COLO829 (cell line): Measurements from ENCODE around the gene KANTR.
"Not testable (repeated sequence)": the region's sequence is repeated elsewhere in the genome, so short reads cannot be mapped to it uniquely, and the experiment has no call there.

Experiments
- DNase-seq: peaks from one replicate; pipeline ENCODE4 v3.0.0; 2012; ENCODE audit warnings: low spot score

Gene KANTR

DNA sequence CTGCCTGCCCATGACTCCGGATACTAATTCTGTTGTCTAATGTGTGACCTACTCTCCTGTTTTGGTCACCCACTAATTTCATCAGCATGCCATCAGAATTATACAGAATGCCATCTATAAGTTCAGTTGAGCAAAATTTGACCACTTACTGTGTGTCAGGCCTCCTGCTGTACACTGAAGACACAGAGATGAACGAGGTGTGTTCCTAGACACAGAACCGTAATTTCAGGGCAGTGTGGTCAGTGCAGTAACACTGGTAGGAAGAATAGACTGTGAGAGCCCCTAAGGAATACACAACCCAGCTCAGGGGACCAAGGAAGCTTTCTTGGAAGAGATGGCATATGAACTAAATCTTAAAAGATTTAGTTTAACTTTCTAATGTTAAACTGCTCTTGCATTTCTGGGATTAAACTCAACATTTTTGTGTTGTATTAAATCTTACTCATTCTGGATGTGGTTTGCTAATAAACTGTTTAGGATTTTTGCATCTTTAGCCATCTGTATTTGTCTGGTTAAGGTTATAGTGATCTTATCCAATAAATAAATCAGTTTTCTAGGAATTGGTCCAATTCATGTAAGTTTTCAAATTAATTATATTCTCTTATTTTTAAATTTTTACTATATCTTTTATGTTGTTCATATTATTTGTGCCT, 34.3 kb downstream of the KANTR start:
- no peak for DNase-seq

DNA sequence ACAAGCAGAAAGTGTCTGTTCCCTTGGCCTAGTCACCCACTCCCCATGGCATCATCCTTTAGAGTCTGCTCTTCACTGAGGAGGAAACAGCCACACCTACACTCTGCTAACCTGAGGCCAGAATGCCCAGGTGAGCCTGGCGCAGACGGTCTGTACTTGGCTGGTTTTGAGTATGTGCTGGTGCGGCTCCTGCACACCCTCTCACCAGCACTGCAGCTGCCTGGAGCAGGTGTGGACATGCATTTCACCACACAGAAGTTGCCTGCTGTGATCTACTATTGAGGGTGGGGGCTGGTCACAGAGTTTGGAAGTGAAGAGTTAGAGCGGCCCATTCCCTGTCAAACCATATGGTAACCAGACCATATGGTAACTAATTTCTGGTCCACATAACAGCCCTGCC, 39.5 kb downstream of the KANTR start:
- no peak for DNase-seq

DNA sequence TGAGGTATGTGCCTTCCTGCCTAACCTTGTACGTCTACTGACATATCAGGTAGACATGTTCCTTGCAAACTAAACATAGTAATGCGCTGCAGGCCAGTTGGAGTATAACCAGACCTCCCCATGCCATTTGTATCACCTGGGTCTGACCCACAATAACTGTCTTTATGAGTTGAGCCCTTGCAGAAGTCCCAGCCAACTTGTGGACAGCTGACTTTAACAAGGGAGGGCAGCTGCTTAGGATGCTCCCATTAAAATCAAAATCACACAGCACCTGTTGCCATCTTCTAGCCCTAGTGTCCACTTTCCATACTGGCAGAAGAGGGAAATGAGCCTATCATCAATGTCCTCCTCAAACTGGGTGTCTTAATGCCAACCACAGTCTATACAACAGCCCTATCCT, 41.6 kb downstream of the KANTR start:
- no peak for DNase-seq

DNA sequence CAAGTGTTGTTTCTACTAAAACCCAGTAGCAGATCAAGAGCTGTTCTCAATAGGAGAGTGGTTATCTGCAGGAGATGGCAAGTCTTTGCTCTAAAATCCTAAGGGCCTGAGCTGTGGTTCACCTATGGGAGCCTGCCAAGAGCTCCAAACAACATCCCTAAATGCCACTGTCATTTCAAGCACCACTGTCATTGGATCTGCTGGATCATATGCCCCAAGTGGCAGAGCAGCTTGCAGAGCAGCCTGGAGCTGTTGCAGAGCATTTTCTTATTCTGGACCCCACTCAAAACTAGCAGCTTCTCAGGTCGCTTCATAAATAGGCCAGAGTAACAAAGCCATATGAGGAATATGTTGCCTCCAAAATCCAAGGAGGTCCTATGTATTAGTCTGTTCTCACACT, 59.6 kb downstream of the KANTR start:
- DNase-seq: no peak

DNA sequence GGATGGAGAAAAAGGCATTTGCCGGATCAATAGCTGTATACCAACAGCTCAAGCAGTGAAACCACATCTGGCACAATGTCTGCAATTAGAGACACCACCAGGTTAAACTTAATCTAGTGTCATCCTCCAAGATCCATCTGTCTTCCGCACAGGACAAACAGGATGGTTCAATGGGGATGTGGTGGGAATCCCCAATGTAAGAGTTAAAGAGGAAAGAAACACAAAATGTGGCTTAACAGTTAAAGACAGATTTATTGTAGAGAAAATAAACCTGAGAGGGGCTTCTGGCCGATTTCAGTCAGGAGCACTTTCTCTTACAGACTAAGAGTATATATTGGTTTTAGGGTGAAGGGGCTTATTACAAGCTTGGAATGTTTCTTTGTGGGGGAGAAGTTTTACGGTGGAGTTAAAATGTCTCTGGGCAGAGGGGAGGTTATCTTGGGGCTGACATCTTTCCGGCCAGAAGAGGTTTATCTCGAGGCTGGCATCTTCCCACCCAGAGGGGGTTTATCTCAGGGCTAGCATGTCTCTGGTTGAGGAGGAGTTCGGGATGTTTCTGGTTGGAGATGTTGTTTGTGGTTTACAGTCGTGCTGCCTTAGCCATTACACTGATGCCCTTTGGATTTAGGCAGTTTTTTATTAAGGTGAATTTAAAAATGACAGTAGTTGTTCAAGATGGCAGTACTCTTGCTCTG, 61.7 kb downstream of the KANTR start:
- DNase-seq: no peak

DNA sequence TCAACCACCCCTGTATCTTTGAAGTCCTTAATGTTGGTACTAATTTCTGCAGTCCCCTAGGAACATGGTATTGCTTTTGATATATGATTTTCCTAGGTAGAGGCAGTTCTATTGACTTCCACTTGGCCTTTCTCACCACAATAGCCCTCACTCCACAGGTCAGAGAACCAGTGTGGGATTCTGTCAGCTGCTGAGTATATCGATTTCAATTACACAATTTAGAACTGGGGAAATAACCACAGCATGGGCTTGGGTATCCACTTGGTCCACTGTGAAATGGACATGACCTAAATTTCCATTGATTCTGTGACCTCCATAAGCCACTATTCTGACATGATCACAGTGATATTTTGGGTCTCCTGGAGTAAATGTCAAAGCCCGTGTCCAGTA, 62.3 kb downstream of the KANTR start:
- DNase-seq: no peak

DNA sequence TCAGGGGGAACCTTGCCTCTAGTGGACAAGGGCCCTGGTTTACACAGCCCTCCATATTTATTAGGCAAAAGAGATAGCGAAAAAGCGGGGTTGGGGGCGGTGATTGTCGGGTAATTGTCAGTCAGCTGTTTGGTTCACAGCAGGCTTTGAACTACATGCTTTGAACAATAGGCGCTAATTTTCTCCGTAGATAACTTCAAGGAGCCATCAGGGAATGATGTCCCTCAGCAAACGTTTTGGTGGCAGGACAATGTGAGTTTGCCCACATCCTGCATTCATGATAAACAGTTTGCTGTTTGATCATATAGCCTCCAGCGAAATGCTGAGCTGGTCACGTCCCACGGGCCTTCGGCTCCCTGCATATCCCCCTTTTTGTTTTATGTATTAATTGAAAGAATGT, 65.2 kb downstream of the KANTR start:
- no peak for DNase-seq

DNA sequence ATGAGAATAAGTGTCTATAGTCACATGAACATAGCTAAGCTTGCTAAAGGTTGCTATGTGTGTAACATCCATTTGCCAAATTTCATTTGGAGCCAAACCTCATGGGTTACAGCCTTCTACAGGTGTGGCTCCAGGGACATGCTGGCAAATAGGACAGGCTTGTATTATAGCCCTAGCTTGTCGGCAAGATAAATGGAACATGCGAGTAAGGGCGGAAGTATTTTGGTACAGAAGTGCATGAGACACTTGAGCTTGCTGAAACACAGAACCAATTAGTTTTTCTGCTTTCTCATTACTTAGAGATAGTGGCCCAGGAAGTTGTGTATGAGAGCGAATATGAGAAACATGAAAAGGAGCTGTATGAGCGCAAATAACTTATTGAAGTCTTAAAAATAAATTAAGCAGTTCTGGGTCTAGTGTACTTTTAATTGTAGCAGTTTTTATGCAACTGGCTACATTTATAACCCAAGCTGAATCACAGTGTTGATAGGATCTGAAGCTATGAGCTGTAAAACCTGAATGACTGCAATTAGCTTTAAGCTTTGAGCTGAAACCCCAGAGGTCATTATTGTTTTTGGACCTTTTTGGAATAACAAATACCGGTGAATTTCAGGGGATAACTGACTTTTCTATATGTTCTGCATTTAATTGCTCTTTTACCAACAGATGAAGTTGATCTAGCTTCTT, 66.5 kb downstream of the KANTR start:
- DNase-seq: no peak

DNA sequence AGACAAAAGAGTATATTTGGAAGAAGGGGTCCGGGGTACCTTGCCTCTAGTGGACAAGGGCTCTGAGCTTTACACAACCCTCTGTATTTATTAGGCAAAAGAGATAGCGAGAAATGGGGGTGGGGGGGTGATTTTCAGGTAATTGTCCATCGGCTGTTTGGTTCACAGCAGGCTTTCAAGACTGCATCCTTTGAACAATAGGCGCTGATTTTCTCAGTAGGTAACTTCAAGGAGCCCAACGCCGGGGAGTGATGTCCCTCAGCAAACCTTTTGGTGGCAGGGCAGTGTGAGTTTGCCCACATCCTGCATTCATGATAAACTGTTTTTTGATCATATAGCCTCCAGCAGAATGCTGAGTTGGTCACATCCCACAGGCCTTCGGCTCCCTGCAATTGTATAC, 69.5 kb downstream of the KANTR start:
- no peak for DNase-seq

DNA sequence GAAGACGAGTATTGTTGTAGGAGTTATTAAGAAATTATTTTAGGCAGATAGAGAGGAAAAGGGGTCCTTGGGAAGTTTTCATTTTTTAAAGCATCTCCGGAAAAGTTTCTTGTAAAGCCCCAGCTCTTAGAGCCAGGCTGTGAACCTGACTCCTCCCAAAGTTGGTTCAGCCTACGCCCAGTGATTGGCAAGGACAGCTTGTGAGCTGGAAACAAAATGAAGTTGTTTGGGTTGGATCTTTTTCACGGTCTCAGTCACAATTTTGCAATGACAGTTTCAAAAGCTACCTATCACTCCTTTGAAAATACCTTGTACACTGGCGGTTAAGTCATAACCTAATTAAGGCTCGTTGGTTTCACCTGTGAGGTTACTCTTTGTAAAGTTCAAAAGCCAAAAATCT, 70.6 kb downstream of the KANTR start:
- DNase-seq: not testable (repeated sequence)

DNA sequence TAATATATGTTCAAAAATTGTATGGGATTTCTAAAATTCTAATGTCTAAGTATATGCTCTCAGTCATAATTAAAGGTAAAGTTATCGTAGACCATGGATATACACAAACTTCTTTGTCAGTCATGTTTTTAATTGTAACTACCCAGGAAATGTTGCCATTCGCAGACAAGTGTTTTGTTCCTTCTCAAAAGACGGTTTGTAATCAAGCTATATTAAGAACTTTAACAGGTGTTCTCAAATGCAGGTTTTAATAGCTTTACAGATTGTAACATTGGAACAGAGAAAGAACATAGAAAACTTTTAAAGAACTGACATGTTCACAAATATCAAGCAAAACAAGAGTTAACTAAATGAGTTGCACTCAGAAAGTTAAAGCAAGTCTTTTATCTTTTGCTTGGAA, 72.2 kb downstream of the KANTR start:
- no peak for DNase-seq

DNA sequence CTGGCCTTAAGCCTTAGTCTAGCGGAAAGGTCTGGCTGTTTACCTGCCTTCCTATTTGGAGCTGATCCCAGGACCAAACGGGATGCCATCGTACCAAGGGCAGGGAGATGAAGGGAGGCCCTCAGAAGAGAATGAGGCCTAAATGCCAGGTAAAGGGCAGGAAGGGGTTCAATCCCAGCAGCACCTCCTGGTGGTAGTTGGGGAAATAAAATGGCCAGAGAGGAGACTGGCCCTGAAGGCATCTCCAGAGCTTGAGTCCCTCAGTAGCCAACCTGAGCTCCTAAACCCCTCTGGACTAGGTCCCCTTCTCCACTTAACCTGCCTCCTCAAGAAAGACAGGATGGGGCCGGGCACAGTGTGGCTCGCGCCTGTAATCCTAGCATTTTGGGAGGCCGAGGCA, 77.4 kb downstream of the KANTR start:
- no peak for DNase-seq
